Esophagus squamous epithelium (tissue), 5 donors: ENCODE data around the gene LDLRAD4. TPM values are rescaled to one million over a fixed set of nuclear protein-coding genes. Genes with fewer than 3 reads are reported as not detected.

ENCODE experiments used
- DNase-seq: peaks from one replicate; lab custom pipeline; 2025; lab: John Stamatoyannopoulos, UW
- H3K27ac ChIP-seq, 4 donors: fragments of 200-600 bp; sonication (generic); one replicate each; pipeline ENCODE4 v1.5.1; 2016 to 2019; ENCODE audit warnings: mild to moderate bottlenecking in 1 of 4
- H3K27me3 ChIP-seq, 4 donors: fragments of 200-600 bp; sonication (generic); 1 replicate in 3 of 4; 2 replicates in 1 of 4; pipeline versions ENCODE4 v1.5.1 to v1.6.0; 2017 to 2021; ENCODE audit warnings: antibody characterized with exemption in 1 of 4
- H3K36me3 ChIP-seq, 3 donors: fragments of 200-600 bp; sonication (generic); one replicate each; pipeline ENCODE4 v1.5.1; 2016 to 2019
- H3K4me1 ChIP-seq, 3 donors: fragments of 200-600 bp; sonication (generic); one replicate each; pipeline ENCODE4 v1.5.1; 2017 to 2019
- H3K4me3 ChIP-seq, 4 donors: fragments of 200-600 bp; sonication (generic); 1 replicate in 3 of 4; 2 replicates in 1 of 4; pipeline ENCODE4 v1.5.1; 2016 to 2019; ENCODE audit warnings: mild to moderate bottlenecking in 2 of 4, moderate library complexity in 1 of 4
- H3K9me3 ChIP-seq, 3 donors: fragments of 200-600 bp; sonication (generic); one replicate each; pipeline ENCODE4 v1.5.1; 2016 to 2019
- POLR2A ChIP-seq, 4 donors: fragments of 450-650 bp; IDR thresholded peaks; one replicate each; pipeline ENCODE4 v1.6.1; 2017; ENCODE audit warnings: antibody characterized with exemption in 4 of 4, mild to moderate bottlenecking in 4 of 4, moderate library complexity in 3 of 4
- WGBS, 2 donors: methylation state at CpG; one replicate each; pipeline ENCODE4 v1.1.5; 2018; 5-methylcytosine and 5-hydroxymethylcytosine counted together
- intact Hi-C: fragments of 100-400 bp; cut with DNase I; formaldehyde crosslinking; loops from one replicate; pipeline ENCODE4 v1.15.0; 2022
- total RNA-seq, 4 donors: library from RNA; depleted of rRNA; stranded (reverse); fragments of >200 nt; gene quantifications; one replicate each; pipeline ENCODE4 v1.1.0, GENCODE V29; 2016
- TF ChIP-seq, protein P1 (sequence below), 6 experiments: fragments of 450-650 bp in 4 of 6; fragments of 200-600 bp in 2 of 6; sonication (generic) in 2 of 6; IDR thresholded peaks; one replicate each; pipeline ENCODE4 v1.5.1; 2016 to 2019; ENCODE audit warnings: antibody characterized with exemption in 6 of 6, mild to moderate bottlenecking in 4 of 6, moderate library complexity in 4 of 6
- donor health status: DM: yes; HTN: yes; CAD: no.

LDLRAD4 gene
- total RNA-seq, 4 donors from 2014 or later: 0.91 to 17.9 (median 6.8) TPM

DNA sequence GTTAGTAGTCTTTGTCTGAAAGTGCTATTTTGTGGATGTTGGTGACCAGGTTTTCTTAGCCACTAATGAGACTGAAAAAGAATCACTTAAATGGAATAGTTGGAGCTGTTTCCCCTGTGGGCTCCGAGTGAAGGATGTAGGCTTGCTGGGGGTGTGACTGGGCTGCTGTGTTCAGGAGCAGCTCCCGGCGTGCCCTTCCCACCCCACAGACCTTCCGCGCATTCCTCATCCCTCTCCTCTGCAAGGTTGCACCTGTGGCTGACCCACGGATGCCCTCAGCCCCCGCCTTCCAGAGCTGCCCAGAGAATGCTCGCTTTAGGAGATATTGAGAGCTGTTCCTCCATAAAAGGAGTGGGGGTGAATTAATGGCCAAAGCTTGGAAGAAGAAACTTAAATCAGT, 174.3 kb downstream of the LDLRAD4 start:
- Histone ChIP-seq H3K36me3 (no peaks in the 10 kb centered on the region), H3K27me3 (no peaks in the 10 kb centered on the region), H3K4me3 (no peak overlapping the region), H3K27ac (no peak overlapping the region), H3K4me1 (peaks cover 5 to 14% (median 12%) of the 10 kb centered on the region in 3 donors), H3K9me3 (no peaks in the 10 kb centered on the region)
- TF ChIP-seq, protein P1, sequence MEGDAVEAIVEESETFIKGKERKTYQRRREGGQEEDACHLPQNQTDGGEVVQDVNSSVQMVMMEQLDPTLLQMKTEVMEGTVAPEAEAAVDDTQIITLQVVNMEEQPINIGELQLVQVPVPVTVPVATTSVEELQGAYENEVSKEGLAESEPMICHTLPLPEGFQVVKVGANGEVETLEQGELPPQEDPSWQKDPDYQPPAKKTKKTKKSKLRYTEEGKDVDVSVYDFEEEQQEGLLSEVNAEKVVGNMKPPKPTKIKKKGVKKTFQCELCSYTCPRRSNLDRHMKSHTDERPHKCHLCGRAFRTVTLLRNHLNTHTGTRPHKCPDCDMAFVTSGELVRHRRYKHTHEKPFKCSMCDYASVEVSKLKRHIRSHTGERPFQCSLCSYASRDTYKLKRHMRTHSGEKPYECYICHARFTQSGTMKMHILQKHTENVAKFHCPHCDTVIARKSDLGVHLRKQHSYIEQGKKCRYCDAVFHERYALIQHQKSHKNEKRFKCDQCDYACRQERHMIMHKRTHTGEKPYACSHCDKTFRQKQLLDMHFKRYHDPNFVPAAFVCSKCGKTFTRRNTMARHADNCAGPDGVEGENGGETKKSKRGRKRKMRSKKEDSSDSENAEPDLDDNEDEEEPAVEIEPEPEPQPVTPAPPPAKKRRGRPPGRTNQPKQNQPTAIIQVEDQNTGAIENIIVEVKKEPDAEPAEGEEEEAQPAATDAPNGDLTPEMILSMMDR (IDR thresholded peaks at IDR 0.05): no peak
- no peak for TF ChIP-seq POLR2A (IDR thresholded peaks at IDR 0.05)
- intact Hi-C loops: no loop called here
- DNase-seq: no peak
- WGBS, 2 donors: 78 to 83% methylated on average over 2 to 6 of the region's 8 CpGs

DNA sequence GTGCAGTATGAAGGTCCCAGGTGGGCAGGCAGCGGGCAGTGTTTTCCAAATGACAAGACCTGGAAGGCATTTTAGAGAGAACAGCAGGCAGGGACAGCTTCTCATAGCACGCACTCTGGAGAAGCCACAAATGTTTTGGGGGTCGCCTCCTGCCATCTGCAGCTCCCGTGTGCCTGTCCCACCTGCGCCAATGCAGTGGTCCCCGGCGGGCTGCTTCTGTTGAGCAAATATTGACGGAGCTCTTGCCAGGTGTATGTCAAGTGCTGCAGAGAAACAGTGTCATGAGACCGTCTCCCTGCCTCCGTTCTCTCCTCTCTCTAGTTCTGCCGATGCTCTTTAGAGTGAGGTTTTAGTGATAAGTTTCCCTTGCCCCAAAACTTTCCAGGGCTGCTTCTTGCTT, 174.8 kb downstream of the LDLRAD4 start:
- Histone ChIP-seq H3K4me1 (peaks cover 3 to 10% (median 9%) of the 10 kb centered on the region in 3 donors), H3K9me3 (no peaks in the 10 kb centered on the region), H3K27me3 (no peaks in the 10 kb centered on the region), H3K36me3 (no peaks in the 10 kb centered on the region), H3K27ac (no peak overlapping the region), H3K4me3 (no peak overlapping the region)
- intact Hi-C loops: no loop called here
- TF ChIP-seq, protein P1 (IDR thresholded peaks at IDR 0.05): no peak
- no peak for TF ChIP-seq POLR2A (IDR thresholded peaks at IDR 0.05)
- no peak for DNase-seq
- 61 to 77% methylated on average over 9 of the region's 11 CpGs for WGBS, 2 donors

DNA sequence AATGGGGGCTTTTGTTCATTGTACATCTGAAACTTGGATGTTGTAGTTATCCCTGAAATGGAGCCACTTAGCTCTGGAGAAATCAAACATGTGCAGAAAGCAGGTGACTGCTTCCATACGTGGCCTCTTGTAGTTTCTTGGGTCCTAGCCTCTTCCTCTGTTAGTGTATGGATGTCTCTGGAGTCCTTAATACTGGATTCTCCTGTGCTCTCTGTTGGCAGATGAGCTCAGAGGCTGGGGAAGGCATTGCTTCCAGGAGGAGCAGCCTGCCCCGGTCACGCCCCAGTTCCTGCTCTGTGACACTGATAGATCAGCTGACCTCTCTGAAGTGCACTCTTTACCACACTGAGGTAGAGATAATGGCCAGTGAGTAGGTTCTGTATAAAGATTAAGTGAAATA, 176.2 kb downstream of the LDLRAD4 start:
- intact Hi-C loops: no loop called here
- Histone ChIP-seq H3K9me3 (no peaks in the 10 kb centered on the region), H3K27me3 (no peaks in the 10 kb centered on the region), H3K36me3 (no peaks in the 10 kb centered on the region), H3K27ac (no peak overlapping the region), H3K4me3 (no peak overlapping the region), H3K4me1 (no peaks in the 10 kb centered on the region)
- DNase-seq: no peak
- WGBS, 2 donors: 65 to 86% methylated on average over 1 to 2 of the region's 3 CpGs
- no peak for TF ChIP-seq POLR2A (IDR thresholded peaks at IDR 0.05)
- TF ChIP-seq, protein P1 (IDR thresholded peaks at IDR 0.05): no peak

DNA sequence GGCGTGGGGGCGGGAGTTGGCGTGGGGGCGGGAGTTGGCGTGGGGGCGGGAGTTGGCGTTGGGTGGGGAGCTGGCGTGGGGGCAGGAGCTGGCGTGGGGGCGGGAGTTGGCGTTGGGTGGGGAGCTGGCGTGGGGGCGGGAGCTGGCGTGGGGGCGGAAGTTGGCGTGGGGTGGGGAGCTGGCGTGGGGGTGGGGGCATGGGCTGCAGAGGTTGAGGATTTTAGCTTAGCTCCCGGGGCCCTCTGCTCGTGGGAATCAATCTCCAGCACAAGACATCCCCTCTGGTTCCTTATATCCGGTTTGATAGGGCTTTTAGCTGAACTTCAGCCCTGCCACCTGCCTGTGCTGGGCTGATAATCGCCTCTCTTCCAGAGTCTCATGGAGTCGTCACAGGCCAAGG, 177.0 kb downstream of the LDLRAD4 start:
- TF ChIP-seq, protein P1 (IDR thresholded peaks at IDR 0.05): no peak
- no peak for TF ChIP-seq POLR2A (IDR thresholded peaks at IDR 0.05)
- WGBS, 2 donors: 43 to 80% methylated on average over 2 to 4 of the region's 22 CpGs
- no peak overlapping the region for H3K4me3 ChIP-seq
- H3K36me3 ChIP-seq: no peaks in the 10 kb centered on the region
- DNase-seq: no peak
- H3K27ac ChIP-seq: no peak overlapping the region
- intact Hi-C loops: no loop called here
- H3K9me3 ChIP-seq: no peaks in the 10 kb centered on the region
- no peaks in the 10 kb centered on the region for H3K4me1 ChIP-seq
- H3K27me3 ChIP-seq: no peaks in the 10 kb centered on the region

DNA sequence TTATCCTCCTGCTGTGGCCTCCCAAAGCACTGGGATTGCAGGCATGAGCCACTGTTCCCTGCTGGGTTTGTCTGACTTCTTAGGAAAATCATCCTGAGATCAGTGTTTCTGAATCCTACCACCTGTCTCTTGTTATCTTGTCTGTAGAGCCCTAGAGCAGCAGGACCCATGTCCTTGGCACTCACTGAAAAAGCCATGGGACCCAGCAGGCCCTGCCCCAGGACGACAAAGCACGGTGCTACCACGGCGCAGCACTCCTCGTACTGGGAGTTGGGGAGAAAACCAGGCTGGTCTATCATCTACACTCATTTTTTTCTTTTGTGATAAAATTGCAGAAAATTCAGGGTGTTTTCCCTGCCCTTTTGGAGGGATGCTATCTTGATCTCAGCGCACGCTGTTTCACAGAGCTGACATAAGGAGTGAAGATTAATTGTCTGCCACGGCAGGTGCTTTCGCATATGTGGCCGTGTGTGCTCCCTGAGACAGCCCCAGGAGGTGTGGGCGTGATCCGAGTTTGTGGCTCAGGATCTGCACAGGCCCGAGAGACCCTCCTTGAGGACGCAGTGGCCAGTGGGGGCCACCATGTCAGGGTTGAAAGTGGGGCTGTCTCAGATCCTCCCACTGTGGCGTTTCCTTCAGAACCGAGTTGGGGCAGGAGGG, 179.1 kb downstream of the LDLRAD4 start:
- 71 to 73% methylated on average over 3 to 12 of the region's 16 CpGs for WGBS, 2 donors
- Histone ChIP-seq H3K4me3 (no peak overlapping the region), H3K36me3 (no peaks in the 10 kb centered on the region), H3K27ac (no peak overlapping the region), H3K4me1 (no peaks in the 10 kb centered on the region), H3K27me3 (no peaks in the 10 kb centered on the region), H3K9me3 (no peaks in the 10 kb centered on the region)
- intact Hi-C loops: no loop called here
- TF ChIP-seq POLR2A (IDR thresholded peaks at IDR 0.05): no peak
- TF ChIP-seq, protein P1 (IDR thresholded peaks at IDR 0.05): no peak
- DNase-seq: no peak
